Left ventricle myocardium superior (tissue), 1 donor: ENCODE results near the gene MAMSTR. TPM values are rescaled to one million over a fixed set of nuclear protein-coding genes. Genes with fewer than 3 reads are reported as not detected.
"Not testable (repeated sequence)": the region's sequence is repeated elsewhere in the genome, so short reads cannot be mapped to it uniquely, and the experiment has no call there.

Experiments used
- ATAC-seq: fragments of 200-7000 bp; cut with Tn5 transposase; one replicate; pipeline ENCODE4 v1.9.1; 2020; ENCODE audit warnings: mild to moderate bottlenecking, moderate library complexity
- DNase-seq: peaks from one replicate; pipeline ENCODE4 v3.0.0-alpha.2; 2020
- intact Hi-C: fragments of 100-400 bp; cut with micrococcal nuclease; formaldehyde crosslinking; loops from one replicate; pipeline ENCODE4 v1.11.0; 2022
- long read RNA-seq: library from polyadenylated mRNA; unstranded; transcript quantifications from one replicate; pipeline ENCODE4 v2.0.0, GENCODE V29; 2021
- total RNA-seq: library from RNA; stranded (reverse); fragmentation: NEBNext Ultra II Directional; extraction: Animal tissue kit (Norgen Biotek cat#: 25700); gene quantifications from one replicate; pipeline ENCODE4 v1.2.1, GENCODE V29; 2021
- donor health status: DM: no; HTN: yes; CAD: no; lungs with severe emphysema.

The MAMSTR gene, protein sequence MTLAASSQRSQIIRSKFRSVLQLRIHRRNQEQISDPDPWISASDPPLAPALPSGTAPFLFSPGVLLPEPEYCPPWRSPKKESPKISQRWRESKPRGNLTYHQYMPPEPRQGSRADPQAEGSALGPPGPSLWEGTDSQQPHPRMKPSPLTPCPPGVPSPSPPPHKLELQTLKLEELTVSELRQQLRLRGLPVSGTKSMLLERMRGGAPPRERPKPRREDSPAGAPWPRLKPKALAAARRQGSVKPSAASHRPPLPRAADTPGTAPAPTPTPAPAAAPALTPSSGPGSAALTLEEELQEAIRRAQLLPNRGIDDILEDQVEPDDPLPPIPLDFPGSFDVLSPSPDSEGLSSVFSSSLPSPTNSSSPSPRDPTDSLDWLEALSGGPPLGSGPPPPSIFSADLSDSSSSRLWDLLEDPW
- total RNA-seq, result 3.0 TPM
- long read RNA-seq, partial matches to known transcripts, result 7 of 8 reads
- long read RNA-seq, other reads (novel, unspliced or antisense), result 1 of 8 reads

DNA sequence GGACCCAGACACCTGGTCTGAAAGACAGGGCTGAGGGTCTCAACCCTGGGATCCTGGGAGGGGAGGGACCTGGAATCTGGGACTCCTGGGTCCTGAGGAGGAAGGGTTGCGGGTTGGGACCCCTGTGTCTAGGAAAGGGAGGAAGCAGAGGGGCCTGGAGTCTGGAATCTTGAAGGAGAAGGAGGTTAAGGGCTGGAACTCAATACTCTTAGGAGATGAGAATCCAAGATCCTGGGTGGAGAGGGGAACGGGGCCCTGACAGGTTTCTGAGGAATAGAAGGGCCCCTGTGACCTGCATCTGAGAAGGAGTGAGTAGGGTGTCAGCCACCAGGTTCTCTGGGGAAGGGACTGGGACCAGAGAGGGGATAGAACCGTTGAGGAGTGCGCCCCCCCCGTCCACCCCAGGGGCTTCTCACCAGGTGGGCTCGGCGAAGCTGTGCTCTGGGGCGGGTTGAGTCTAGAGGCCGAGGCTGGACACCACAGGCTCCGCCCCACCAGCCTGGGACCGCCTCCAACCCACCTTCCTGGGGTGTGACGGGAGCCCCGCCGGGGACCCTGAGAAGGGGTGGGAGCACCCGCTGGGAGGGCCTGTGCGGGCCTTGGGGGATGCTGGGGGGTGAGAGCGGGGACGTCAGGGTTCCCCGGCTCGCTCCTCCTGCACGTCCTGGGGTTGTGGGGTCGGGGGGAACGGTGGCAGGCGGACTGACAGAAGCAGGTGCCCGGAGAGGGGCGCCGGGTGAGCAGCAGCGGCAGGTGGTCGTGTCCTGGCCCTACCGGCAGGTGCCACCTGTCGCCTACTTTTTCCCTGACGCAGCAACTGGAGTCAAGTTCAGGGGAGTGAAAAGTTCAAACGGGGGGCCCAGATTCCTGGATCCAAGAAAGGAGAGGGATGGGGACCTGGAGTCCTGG lies at the start of gene MAMSTR:
MAMSTR (minus strand) TSS at position 463 of the 909 bp plus-strand sequence. CDS start 694 bp downstream, outside the sequence.
- intact Hi-C loops, result no loop called here
- no peak for ATAC-seq
- peak; percentile 63 for DNase-seq

DNA sequence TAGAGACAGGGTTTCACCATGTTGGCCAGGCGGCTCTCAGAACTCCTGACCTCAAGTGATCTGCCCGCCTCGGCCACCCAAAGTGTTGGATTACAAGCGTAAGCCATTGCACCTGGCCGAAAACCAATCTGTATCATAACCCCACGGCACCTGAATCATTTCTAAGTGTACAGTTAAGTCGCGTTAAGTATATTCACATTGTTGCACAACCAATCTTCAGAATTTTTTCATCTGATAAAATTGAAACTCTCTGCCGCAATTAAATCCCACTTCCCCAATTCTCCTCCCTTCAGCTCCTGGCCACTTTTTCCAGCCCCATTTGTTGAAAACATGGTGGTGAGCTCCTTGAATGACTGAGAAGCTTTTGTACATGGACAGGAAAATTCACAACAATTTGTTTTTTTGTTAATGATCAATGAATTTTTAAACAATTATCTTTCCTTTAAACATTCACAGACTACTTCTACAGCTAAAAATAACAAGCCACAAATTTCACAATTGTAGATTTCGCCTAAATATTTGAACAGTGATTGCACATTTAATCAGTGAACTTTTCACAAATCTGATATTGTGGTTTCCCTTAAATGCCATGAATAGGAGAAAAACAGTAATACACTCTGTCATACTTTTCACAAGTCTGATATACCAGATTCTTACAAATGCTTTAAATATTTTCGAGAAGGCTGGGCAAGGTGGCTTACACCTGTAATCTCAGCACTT lies 49.6 kb upstream of the MAMSTR start:
- intact Hi-C loops, result no loop called here
- DNase-seq (no peak), ATAC-seq (no peak)

DNA sequence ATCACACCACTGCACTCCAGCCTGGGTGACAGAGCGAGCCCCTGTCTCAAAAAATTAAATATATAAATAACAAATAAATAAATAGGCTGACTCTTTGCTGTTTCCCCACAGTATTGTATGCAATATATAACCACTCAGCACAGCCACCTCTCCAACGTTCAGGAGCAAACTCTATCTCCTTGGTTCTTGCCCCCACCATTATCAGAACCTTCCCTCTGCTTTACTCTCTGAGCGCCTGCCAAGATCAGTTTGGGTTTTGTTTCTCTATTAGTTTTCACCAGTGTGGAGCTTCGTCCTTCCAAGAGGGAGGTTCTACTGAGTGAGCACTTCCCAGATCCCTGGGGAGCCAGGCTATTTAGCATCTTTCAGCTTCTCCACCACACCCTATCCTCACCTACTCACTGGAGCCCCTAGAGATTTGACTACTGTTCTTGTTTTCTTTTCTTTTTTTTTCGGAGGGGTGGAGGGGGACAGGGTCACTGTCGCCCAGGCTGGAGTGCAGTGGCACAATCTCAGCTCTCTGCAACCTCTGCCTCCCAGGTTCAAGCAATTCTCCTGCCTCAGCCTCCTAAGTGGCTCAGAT lies 48.7 kb upstream of the MAMSTR start:
- ATAC-seq, result not testable (repeated sequence)

GRCh38 chr19:48765816-48766215 lies 46.3 kb upstream of the MAMSTR start:
- ATAC-seq, result not testable (repeated sequence)

More for the DNA sequence above, 48.7 kb upstream of the MAMSTR start:
- intact Hi-C loops, DNase-seq: not testable (repeated sequence)

DNA sequence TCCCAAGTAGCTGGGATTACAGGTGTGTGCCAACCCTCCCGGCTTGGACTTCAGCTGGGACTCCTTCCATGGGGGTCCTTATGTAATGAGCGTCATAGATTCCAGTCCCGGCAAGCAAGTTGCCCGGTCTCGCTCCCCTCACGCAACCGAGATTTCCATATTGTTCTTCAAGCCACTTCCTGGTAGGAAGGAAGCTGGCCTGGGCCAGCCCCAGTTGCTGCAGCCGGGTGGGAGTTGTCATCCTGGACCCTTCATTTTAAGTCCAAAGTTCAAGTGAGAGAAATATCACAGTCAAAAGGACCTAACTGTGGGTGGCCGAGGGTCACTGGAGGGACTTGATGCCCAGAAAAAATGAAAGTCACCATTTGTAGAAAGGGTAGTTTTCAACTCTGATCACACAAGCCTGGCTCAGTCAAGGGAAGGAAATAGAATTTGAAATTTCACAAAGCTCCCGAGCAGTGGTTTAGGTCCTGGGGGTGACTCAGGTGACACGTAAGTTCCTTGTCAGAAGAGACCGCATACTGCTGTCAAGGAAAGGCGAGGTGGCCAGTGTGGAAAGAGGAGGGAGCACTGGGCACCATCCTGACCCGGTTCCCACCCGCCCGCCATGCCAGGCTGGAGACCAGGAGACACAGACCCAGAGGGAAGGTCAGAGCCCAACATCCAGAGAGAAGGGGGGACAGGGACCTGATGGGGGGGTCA lies 41.1 kb upstream of the MAMSTR start:
- DNase-seq (peak; percentile 49), ATAC-seq (peak; percentile 56)
- intact Hi-C loops, result no loop called here

More at GRCh38 chr19:48765816-48766215, 46.3 kb upstream of the MAMSTR start:
- DNase-seq, intact Hi-C loops: not testable (repeated sequence)

DNA sequence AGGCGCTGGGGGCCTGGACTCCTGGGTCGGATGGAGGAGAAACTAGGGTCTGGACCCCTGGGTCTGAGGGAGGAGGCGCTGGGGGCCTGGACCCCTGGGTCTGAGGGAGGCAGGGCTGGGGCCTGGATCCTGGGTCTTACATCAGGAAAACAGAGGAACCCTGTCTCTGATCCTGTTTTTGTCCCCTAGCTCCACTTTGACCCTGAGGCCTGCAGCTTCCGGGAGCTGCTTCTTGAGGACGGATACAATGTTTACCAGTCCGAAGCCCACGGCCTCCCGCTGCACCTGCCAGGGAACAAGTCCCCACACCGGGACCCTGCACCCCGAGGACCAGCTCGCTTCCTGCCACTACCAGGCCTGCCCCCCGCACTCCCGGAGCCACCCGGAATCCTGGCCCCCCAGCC lies 38.2 kb upstream of the MAMSTR start:
- intact Hi-C loops, result no loop called here
- ATAC-seq (no peak), DNase-seq (no peak)

GRCh38 chr19:48757089-48757675 lies 37.7 kb upstream of the MAMSTR start:
- intact Hi-C loops, result no loop called here
- ATAC-seq, result no peak
- DNase-seq, result no peak

- ATAC-seq, result no peak
Measured at GRCh38 chr19:48756686-48757085, 37.2 kb upstream of the MAMSTR start.

GRCh38 chr19:48756212-48756611 lies 36.7 kb upstream of the MAMSTR start:
- DNase-seq (no peak), ATAC-seq (no peak)
- intact Hi-C loops, result no loop called here

More at GRCh38 chr19:48756686-48757085, 37.2 kb upstream of the MAMSTR start:
- intact Hi-C loops, result no loop called here
- no peak for DNase-seq

- intact Hi-C loops, result no loop called here
- no peak for DNase-seq
- ATAC-seq, result no peak
Measured at GRCh38 chr19:48755787-48756186, 36.3 kb upstream of the MAMSTR start.

GRCh38 chr19:48755084-48755641 lies 35.6 kb upstream of the MAMSTR start, which contains the start of gene FGF21:
Gene FGF21, plus strand, starts transcription at chr19:48755524. Its CDS starts 713 bp downstream, at chr19:48756237.
- DNase-seq (no peak), ATAC-seq (no peak)
- intact Hi-C loops, result no loop called here

GRCh38 chr19:48752496-48753365 lies 33.2 kb upstream of the MAMSTR start, which contains the start of gene FUT1:
Gene FUT1, minus strand, starts transcription at chr19:48752641. Its CDS starts 1,360 bp downstream, at chr19:48751281.
- intact Hi-C loops, result no loop called here
- ATAC-seq, result peak; percentile 88
- peak; percentile 82 for DNase-seq

GRCh38 chr19:48751845-48752495 lies 32.4 kb upstream of the MAMSTR start:
- DNase-seq (no peak), ATAC-seq (no peak)
- intact Hi-C loops, result no loop called here

- intact Hi-C loops, result no loop called here
- DNase-seq (no peak), ATAC-seq (no peak)
Measured at GRCh38 chr19:48750771-48751504, 31.4 kb upstream of the MAMSTR start.

GRCh38 chr19:48750351-48750750 lies 30.8 kb upstream of the MAMSTR start:
- intact Hi-C loops, result no loop called here
- ATAC-seq, result no peak
- no peak for DNase-seq
